Panc1 (cell line): ENCODE data around the gene NRBF2. TPM values are rescaled to one million over a fixed set of nuclear protein-coding genes. Genes with fewer than 3 reads are reported as not detected.

Source experiments
- ATAC-seq: fragments of 200-7000 bp; cut with Tn5 transposase; 2 replicates; pipeline ENCODE4 v1.9.1; 2020; ENCODE audit warnings: mild to moderate bottlenecking, moderate library complexity
- BruUV-seq: library from RNA; stranded (reverse); fragments of 400-500 nt; replicated peaks from 2 replicates; lab custom pipeline; 2021; lab: Mats Ljungman, UMichigan
- CTCF ChIA-PET: fragments of 300-600 bp; sonication (Branson Sonifier 250); formaldehyde crosslinking; loops from one replicate; lab custom pipeline; 2022; ENCODE audit warnings: antibody characterized with exemption; lab: Charles Lee
- POLR2A ChIA-PET: fragments of 300-600 bp; sonication (Branson Sonifier 250); formaldehyde crosslinking; loops from one replicate; lab custom pipeline; 2022; ENCODE audit warnings: antibody characterized with exemption; lab: Charles Lee
- DNase-seq: peaks from one replicate; pipeline ENCODE4 v3.0.0-alpha.2; 2010; ENCODE audit warnings: low read depth, low spot score
- H3K27ac ChIP-seq: 2 replicates; pipeline ENCODE4 v1.5.1; 2011; ENCODE audit warnings: mild to moderate bottlenecking, low read length, inconsistent platforms
- H3K27me3 ChIP-seq: fragments of 200-500 bp; sonication (Bioruptor generic); 2 replicates; pipeline ENCODE4 v1.6.0; 2014; ENCODE audit warnings: low read length, inconsistent platforms; ENCODE audit not compliant: control insufficient read depth, insufficient read depth
- H3K36me3 ChIP-seq: fragments of 200-500 bp; sonication (Bioruptor generic); 2 replicates; pipeline ENCODE4 v1.5.1; 2014; ENCODE audit warnings: inconsistent platforms, mild to moderate bottlenecking, low read length, moderate library complexity; ENCODE audit not compliant: control insufficient read depth, insufficient read depth
- H3K4me1 ChIP-seq: 2 replicates; pipeline ENCODE4 v1.5.1; 2011; ENCODE audit warnings: inconsistent platforms, mild to moderate bottlenecking, low read length, moderate library complexity; ENCODE audit not compliant: control insufficient read depth, insufficient read depth
- H3K4me3 ChIP-seq, 2 experiments: 2 replicates each; pipeline ENCODE4 v1.5.1; 2011 to 2012; ENCODE audit warnings: low read depth in 2 of 2, low read length in 2 of 2, mild to moderate bottlenecking in 2 of 2, inconsistent platforms in 1 of 2, moderate library complexity in 1 of 2
- H3K9me3 ChIP-seq: fragments of 200-500 bp; sonication (Bioruptor generic); 2 replicates; pipeline ENCODE4 v1.5.1; 2014; ENCODE audit warnings: low read depth, mild to moderate bottlenecking, inconsistent platforms, low read length, moderate library complexity; ENCODE audit not compliant: control insufficient read depth, insufficient read depth
- CTCF ChIP-seq: fragments of 450-650 bp; IDR thresholded peaks from 2 replicates; pipeline ENCODE4 v1.5.1; 2017; ENCODE audit warnings: mild to moderate bottlenecking
- POLR2AphosphoS5 ChIP-seq: IDR thresholded peaks from 2 replicates; pipeline ENCODE4 v1.6.1; 2012; ENCODE audit warnings: mild to moderate bottlenecking, low read depth, low read length, moderate library complexity
- REST ChIP-seq, 2 experiments: IDR thresholded peaks; 2 replicates each; pipeline ENCODE4 v1.6.1; 2011 to 2012; ENCODE audit warnings: low read depth in 2 of 2, control low read depth in 1 of 2, low read length in 1 of 2, mild to moderate bottlenecking in 1 of 2, moderate library complexity in 1 of 2; ENCODE audit not compliant: insufficient read depth in 1 of 2
- SIN3A ChIP-seq: IDR thresholded peaks from 2 replicates; pipeline ENCODE4 v1.6.1; 2012; ENCODE audit warnings: low read depth, mild to moderate bottlenecking, low read length, moderate library complexity, borderline replicate concordance; ENCODE audit not compliant: insufficient read depth
- TCF7L2 ChIP-seq: IDR thresholded peaks from 2 replicates; pipeline ENCODE4 v1.6.1; 2011; ENCODE audit warnings: mild to moderate bottlenecking, low read depth, low read length, inconsistent platforms
- in situ Hi-C: cut with HindIII; loops from 2 replicates; pipeline ENCODE4 v1.10.0; 2016; ENCODE audit warnings: low sequenced_read_pairs, low pct_unique_long_range_greater_than_20kb
- intact Hi-C: fragments of 100-400 bp; cut with micrococcal nuclease; formaldehyde crosslinking; loops from one replicate; pipeline ENCODE4 v1.10.0; 2022; ENCODE audit not compliant: unreplicated experiment
- total RNA-seq: library from RNA; stranded (reverse); gene quantifications from one replicate; pipeline ENCODE4 v1.2.1, GENCODE V29; 2021; ENCODE audit not compliant: unreplicated experiment

The NRBF2 gene
- total RNA-seq, 1 experiment from 2014 or later = 25.7 TPM

- intact Hi-C loops = loop anchor here (5.0 kb wide), 1 partner anchor 553 kb away; no protein-coding TSS in a partner anchor
- in situ Hi-C loops = no loop called here
- POLR2A ChIA-PET = no interaction called here
These were observed 36.5 kb downstream of the NRBF2 start for GRCh38 chr10:63169624-63170023.

GRCh38 chr10:63171255-63171855 lies 38.2 kb downstream of the NRBF2 start:
- TF ChIP-seq REST (IDR thresholded peaks at IDR 0.05; ENCODE audit: insufficient read depth in 1 of 2, low read depth in 2 of 2, low read length in 1 of 2) (no peak), TCF7L2 (no peak), SIN3A (no peak), POLR2AphosphoS5 (no peak), CTCF (no peak)
- no TSS peak for BruUV-seq
- Histone ChIP-seq H3K27me3 (no peaks in the 10 kb centered on the region), H3K36me3 (peaks cover 64% of the 10 kb centered on the region), H3K4me3 (no peak overlapping the region), H3K9me3 (no peaks in the 10 kb centered on the region), H3K27ac (no peak overlapping the region), H3K4me1 (no peaks in the 10 kb centered on the region)
- DNase-seq (no peak), ATAC-seq (no peak)
- in situ Hi-C loops (no loop called here), intact Hi-C loops (no loop called here)
- POLR2A ChIA-PET = no interaction called here
- CTCF ChIA-PET = no interaction called here

More at GRCh38 chr10:63169624-63170023, 36.5 kb downstream of the NRBF2 start:
- no peak for DNase-seq
- TF ChIP-seq POLR2AphosphoS5 = no peak
- TF ChIP-seq TCF7L2 = no peak
- no peak for TF ChIP-seq SIN3A
- TF ChIP-seq CTCF = no peak
- no peak for TF ChIP-seq REST (IDR thresholded peaks at IDR 0.05; ENCODE audit: insufficient read depth in 1 of 2, low read depth in 2 of 2, low read length in 1 of 2)
- Histone ChIP-seq H3K27ac (no peak overlapping the region), H3K9me3 (no peaks in the 10 kb centered on the region), H3K4me1 (no peaks in the 10 kb centered on the region), H3K4me3 (no peak overlapping the region), H3K36me3 (peaks cover 58% of the 10 kb centered on the region), H3K27me3 (no peaks in the 10 kb centered on the region)
- no TSS peak for BruUV-seq
- ATAC-seq = no peak
- CTCF ChIA-PET = no interaction called here
